ENCODE results near the gene ATG7. TPM values are rescaled to one million over a fixed set of nuclear protein-coding genes. Genes with fewer than 3 reads are reported as not detected.
"Not testable (repeated sequence)": the region's sequence is repeated elsewhere in the genome, so short reads cannot be mapped to it uniquely, and the experiment has no call there.

ATG7 gene
- total and polyA plus RNA-seq, 9 donors, result 10.2 to 54.5 (median 37.4) TPM

- Histone ChIP-seq H3K4me1 (ENCODE audit: insufficient read depth) (no peaks in the 10 kb centered on the region), H3K36me3 (no peaks in the 10 kb centered on the region), H3K4me3 (no peak overlapping the region), H3K9me3 (no peaks in the 10 kb centered on the region), H3K27me3 (no peaks in the 10 kb centered on the region), H3K27ac (no peak overlapping the region)
- TF ChIP-seq EP300 (IDR thresholded peaks at IDR 0.05), result no peak
- no peak for TF ChIP-seq POLR2A (IDR thresholded peaks at IDR 0.05)
- TF ChIP-seq, protein P1, sequence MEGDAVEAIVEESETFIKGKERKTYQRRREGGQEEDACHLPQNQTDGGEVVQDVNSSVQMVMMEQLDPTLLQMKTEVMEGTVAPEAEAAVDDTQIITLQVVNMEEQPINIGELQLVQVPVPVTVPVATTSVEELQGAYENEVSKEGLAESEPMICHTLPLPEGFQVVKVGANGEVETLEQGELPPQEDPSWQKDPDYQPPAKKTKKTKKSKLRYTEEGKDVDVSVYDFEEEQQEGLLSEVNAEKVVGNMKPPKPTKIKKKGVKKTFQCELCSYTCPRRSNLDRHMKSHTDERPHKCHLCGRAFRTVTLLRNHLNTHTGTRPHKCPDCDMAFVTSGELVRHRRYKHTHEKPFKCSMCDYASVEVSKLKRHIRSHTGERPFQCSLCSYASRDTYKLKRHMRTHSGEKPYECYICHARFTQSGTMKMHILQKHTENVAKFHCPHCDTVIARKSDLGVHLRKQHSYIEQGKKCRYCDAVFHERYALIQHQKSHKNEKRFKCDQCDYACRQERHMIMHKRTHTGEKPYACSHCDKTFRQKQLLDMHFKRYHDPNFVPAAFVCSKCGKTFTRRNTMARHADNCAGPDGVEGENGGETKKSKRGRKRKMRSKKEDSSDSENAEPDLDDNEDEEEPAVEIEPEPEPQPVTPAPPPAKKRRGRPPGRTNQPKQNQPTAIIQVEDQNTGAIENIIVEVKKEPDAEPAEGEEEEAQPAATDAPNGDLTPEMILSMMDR (IDR thresholded peaks at IDR 0.05), result no peak
- no peak for DNase-seq
- intact Hi-C loops (cut with DNase I), result no loop called here
- 84 to 93% (median 90%) methylated on average over 7 to 8 of the region's 8 CpGs for WGBS, 3 donors
Observed at GRCh38 chr3:11247362-11247761, 24.8 kb upstream of the ATG7 start.

GRCh38 chr3:11248596-11248995 is 23.6 kb upstream of the ATG7 start:
- Histone ChIP-seq H3K27ac (no peak overlapping the region), H3K4me3 (no peak overlapping the region), H3K4me1 (ENCODE audit: insufficient read depth) (no peaks in the 10 kb centered on the region), H3K27me3 (no peaks in the 10 kb centered on the region), H3K9me3 (no peaks in the 10 kb centered on the region), H3K36me3 (no peaks in the 10 kb centered on the region)
- DNase-seq, result no peak
- 92 to 95% (median 94%) methylated on average over 6 of the region's 6 CpGs for WGBS, 3 donors
- intact Hi-C loops (cut with DNase I), result no loop called here
- TF ChIP-seq EP300 (IDR thresholded peaks at IDR 0.05), result no peak

- 76 to 84% (median 82%) methylated on average over 10 of the region's 10 CpGs for WGBS, 3 donors
- Histone ChIP-seq H3K27me3 (no peaks in the 10 kb centered on the region), H3K27ac (no peak overlapping the region), H3K36me3 (no peaks in the 10 kb centered on the region), H3K9me3 (no peaks in the 10 kb centered on the region), H3K4me3 (no peak overlapping the region), H3K4me1 (ENCODE audit: insufficient read depth) (no peaks in the 10 kb centered on the region)
- intact Hi-C loops (cut with DNase I), result no loop called here
- DNase-seq, result no peak
- TF ChIP-seq POLR2A (IDR thresholded peaks at IDR 0.05) (no peak), EP300 (IDR thresholded peaks at IDR 0.05) (no peak)
- TF ChIP-seq, protein P1 (IDR thresholded peaks at IDR 0.05), result no peak
Observed at GRCh38 chr3:11250902-11251806, 21.0 kb upstream of the ATG7 start.

- no peak for DNase-seq
- 84 to 90% (median 86%) methylated on average over 6 of the region's 6 CpGs for WGBS, 3 donors
- H3K27me3 ChIP-seq, result no peaks in the 10 kb centered on the region
- no peak overlapping the region for H3K27ac ChIP-seq
- no peaks in the 10 kb centered on the region for H3K36me3 ChIP-seq
- no peaks in the 10 kb centered on the region for H3K9me3 ChIP-seq
- intact Hi-C loops (cut with DNase I), result no loop called here
- TF ChIP-seq, protein P1 (IDR thresholded peaks at IDR 0.05), result no peak
- TF ChIP-seq POLR2A (IDR thresholded peaks at IDR 0.05), result no peak
- no peak for TF ChIP-seq EP300 (IDR thresholded peaks at IDR 0.05)
- H3K4me3 ChIP-seq, result no peak overlapping the region
- H3K4me1 ChIP-seq (ENCODE audit: insufficient read depth), result no peaks in the 10 kb centered on the region
Observed at GRCh38 chr3:11251807-11252176, 20.4 kb upstream of the ATG7 start.

DNA sequence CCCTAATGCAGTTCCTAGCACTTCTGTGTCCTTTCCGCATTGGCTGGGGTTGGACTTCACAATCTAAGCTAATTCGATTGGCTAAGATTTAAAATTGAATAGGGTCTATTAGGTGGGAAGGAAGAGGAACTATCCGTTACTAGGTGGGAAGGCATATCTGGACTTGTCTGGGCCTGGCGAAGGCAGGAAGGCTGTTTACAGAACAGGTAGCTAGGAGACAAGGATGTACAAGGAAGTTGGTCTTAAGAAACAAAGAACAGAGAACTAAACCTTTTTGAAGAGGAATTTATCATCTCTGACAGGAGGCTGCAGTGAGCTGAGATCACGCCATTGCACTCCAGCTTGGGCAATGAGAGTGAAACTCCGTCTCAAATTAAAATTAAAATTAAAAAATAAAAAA is 17.3 kb upstream of the ATG7 start:
- no peak overlapping the region for H3K27ac ChIP-seq
- H3K36me3 ChIP-seq, result no peaks in the 10 kb centered on the region
- no peak for DNase-seq
- intact Hi-C loops (cut with DNase I), result loop anchor here in 1 of 4 donors (5.0 kb wide), 1 partner anchor 547 kb away; no protein-coding TSS in a partner anchor
- no peaks in the 10 kb centered on the region for H3K27me3 ChIP-seq
- no peaks in the 10 kb centered on the region for H3K4me1 ChIP-seq (ENCODE audit: insufficient read depth)
- H3K9me3 ChIP-seq, result no peaks in the 10 kb centered on the region
- WGBS, 3 donors, result 94 to 98% (median 96%) methylated on average over 6 of the region's 6 CpGs
- H3K4me3 ChIP-seq, result no peak overlapping the region
- TF ChIP-seq EP300 (IDR thresholded peaks at IDR 0.05) (no peak), POLR2A (IDR thresholded peaks at IDR 0.05) (no peak)
- TF ChIP-seq, protein P1 (IDR thresholded peaks at IDR 0.05), result no peak

GRCh38 chr3:11255537-11255936 is 16.7 kb upstream of the ATG7 start:
- not testable (repeated sequence) for H3K9me3 ChIP-seq; H3K27me3 ChIP-seq; H3K4me1 ChIP-seq (ENCODE audit: insufficient read depth); DNase-seq; H3K36me3 ChIP-seq; H3K27ac ChIP-seq; H3K4me3 ChIP-seq
- 74 to 77% (median 77%) methylated on average over 5 of the region's 5 CpGs for WGBS, 3 donors
- intact Hi-C loops (cut with DNase I), result loop anchor here in 1 of 4 donors (5.0 kb wide), 1 partner anchor 547 kb away; no protein-coding TSS in a partner anchor
